Measurements from ENCODE around the gene SORBS1. TPM values are rescaled to one million over a fixed set of nuclear protein-coding genes. Genes with fewer than 3 reads are reported as not detected.
"Not testable (repeated sequence)": the region's sequence is repeated elsewhere in the genome, so short reads cannot be mapped to it uniquely, and the experiment has no call there.

The SORBS1 gene
- polyA plus RNA-seq, 3 donors from 2014 or later = 0.33 to 1.8 (median 0.82) TPM

- Mint-ChIP-seq H3K36me3 (no peaks in the 10 kb centered on the region), H3K4me1 (no peaks in the 10 kb centered on the region)
- DNase-seq = no peak
These were observed 85.2 kb downstream of the SORBS1 start for GRCh38 chr10:95475827-95476468.

DNA sequence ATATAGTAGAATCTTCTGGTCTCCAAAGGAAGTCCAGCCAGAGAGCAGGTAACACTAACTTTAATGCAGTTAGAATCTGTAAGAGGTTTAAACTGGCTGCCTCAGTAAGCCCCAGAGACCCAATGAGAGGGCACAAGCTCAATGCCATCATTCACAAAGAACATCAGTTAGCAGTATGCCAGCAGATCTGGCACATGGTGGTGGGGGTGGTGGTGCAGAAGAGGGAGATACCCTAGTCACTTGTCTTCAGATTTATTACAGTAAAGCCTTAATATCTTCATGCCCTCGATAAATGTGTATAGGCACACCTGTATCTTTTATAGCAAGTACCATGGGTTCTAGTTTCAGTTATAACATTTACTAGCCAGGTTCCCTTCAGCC lies 86.2 kb downstream of the SORBS1 start:
- Mint-ChIP-seq H3K27me3 (ENCODE audit: low read depth in 3 of 3) (peaks cover 1 to 3% (median 2%) of the 10 kb centered on the region in 3 donors), H3K9me3 (no peaks in the 10 kb centered on the region), H3K27ac (no peak overlapping the region), H3K4me3 (no peak overlapping the region), H3K36me3 (no peaks in the 10 kb centered on the region), H3K4me1 (no peaks in the 10 kb centered on the region)
- no peak for DNase-seq

More at GRCh38 chr10:95475827-95476468, 85.2 kb downstream of the SORBS1 start:
- Mint-ChIP-seq H3K27ac (no peak overlapping the region), H3K9me3 (no peaks in the 10 kb centered on the region), H3K27me3 (ENCODE audit: low read depth in 3 of 3) (peaks cover 1 to 3% (median 2%) of the 10 kb centered on the region in 3 donors), H3K4me3 (no peak overlapping the region)

DNA sequence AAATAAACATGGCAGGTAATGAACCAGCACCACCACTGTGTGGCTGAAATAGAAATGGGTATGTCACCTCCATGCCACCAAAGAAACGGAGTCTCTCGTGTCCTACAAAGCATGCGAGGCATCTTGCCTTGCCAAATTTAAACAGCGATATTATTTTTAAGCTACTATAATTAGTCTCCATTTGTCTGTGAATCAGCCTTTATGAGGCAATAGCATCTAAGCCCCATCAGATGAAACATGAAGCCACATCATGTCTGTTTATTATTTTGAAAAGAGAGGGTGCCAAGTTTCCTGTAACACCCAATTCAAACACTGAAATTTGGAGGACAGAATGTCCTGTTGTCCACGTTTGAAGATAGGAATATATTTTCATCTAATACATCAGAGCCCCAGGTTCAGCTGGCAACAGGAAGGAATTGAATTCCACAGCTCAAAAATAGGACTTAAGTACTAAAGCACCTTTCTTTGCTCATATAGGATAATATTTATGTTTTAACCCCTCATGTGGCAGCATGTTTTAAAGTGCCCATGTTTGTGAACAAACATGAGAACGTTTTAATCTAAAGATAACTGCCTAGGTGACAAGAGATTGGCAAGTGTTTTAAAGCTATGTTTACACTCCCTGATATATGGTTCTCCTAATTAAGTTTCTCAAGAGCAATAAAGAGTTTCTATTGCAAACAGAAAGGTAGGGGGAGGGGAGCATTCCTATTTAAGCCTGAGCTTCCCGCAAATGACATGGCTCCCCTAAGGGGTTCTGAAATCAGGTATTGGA lies 86.8 kb downstream of the SORBS1 start:
- no peaks in the 10 kb centered on the region for H3K9me3 Mint-ChIP-seq
- H3K27ac Mint-ChIP-seq = no peak overlapping the region
- H3K27me3 Mint-ChIP-seq (ENCODE audit: low read depth in 3 of 3) = peaks cover 1 to 3% (median 2%) of the 10 kb centered on the region in 3 donors
- no peak for DNase-seq
- H3K4me1 Mint-ChIP-seq = no peaks in the 10 kb centered on the region
- H3K36me3 Mint-ChIP-seq = no peaks in the 10 kb centered on the region
- H3K4me3 Mint-ChIP-seq = no peak overlapping the region

DNA sequence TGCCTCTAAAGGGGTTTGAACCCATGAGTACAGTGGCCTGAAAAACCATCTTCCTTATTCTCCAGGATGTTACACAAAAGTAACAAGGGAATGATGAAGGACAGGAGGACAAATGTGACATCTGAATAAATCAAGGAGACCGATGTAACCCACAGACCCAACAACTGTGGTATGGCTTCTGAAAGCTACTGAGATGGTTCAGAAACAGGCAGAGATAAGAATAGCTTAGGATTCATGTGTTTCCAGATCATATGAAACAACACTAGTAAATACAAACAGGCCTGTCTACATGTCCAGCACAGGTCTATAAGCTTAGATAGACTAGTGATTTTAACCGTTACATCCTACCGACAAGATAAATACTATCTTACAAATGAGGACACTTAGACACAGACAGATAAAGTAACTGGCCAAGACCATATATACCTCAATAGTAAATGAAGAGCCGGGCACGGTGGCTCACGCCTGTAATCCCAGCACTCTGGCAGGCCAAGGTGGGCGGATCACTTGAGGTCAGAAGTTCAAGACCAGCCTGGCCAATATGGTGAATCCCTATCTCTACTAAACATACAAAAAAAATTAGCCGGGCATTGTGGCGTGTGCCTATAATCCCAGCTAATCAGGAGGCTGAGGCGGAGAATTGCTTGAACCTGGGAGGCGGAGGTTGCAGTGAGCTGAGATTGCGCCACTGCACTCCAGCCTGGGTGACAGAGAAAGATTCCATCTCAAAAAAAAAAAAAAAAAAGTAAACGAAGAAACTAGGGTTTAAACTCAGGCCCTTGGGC lies 88.7 kb downstream of the SORBS1 start:
- no peak overlapping the region for H3K4me3 Mint-ChIP-seq
- H3K36me3 Mint-ChIP-seq = no peaks in the 10 kb centered on the region
- peaks cover 3 to 7% (median 3%) of the 10 kb centered on the region in 3 donors for H3K27me3 Mint-ChIP-seq (ENCODE audit: low read depth in 3 of 3)
- H3K27ac Mint-ChIP-seq = no peak overlapping the region
- peaks cover 0 to under 1% of the 10 kb centered on the region in 2 donors for H3K4me1 Mint-ChIP-seq
- no peak for DNase-seq
- H3K9me3 Mint-ChIP-seq = no peaks in the 10 kb centered on the region

DNA sequence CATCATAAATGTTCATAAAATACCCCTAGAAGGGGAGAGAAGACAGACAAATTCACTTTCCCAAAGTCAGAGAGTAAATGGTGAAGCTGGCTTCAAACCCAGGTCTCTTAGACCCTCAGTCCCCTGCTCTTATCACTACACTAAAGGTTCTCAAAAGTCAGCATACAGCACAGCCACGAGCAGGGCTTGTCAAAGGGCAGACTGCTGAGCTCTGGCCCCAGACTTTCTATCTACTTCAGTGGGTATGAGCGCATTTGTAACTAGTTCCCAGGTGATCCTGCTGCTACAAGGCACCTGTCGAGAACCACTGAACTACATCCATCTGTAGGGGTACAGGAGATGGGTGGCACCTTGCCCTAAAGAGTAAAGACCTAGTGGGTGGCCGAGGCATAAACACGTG lies 91.5 kb downstream of the SORBS1 start:
- no peaks in the 10 kb centered on the region for H3K9me3 Mint-ChIP-seq
- H3K4me3 Mint-ChIP-seq = no peak overlapping the region
- no peaks in the 10 kb centered on the region for H3K36me3 Mint-ChIP-seq
- H3K27ac Mint-ChIP-seq = no peak overlapping the region
- DNase-seq = no peak
- peaks cover 3 to 10% of the 10 kb centered on the region in 2 donors for H3K4me1 Mint-ChIP-seq
- peaks cover 5 to 8% (median 5%) of the 10 kb centered on the region in 3 donors for H3K27me3 Mint-ChIP-seq (ENCODE audit: low read depth in 3 of 3)

DNA sequence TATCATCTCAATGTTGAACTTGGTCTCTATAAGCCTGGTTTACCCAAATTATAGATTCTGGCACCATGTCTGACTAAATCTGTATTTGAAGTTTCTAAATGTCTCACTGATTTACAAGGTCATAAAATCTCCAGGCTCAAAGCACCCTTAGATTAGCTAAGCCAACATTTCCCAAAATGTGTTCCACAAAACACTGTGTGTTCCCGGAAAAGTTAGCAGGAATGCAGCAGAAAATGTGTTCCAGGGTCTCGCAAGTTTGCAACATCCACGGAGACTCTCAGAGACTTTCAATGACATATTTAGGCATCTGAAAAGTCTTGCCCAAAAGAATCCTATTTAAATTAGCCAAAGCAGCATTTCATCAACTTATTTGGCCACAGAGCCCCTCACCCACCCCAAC lies 91.9 kb downstream of the SORBS1 start:
- DNase-seq = no peak
- H3K9me3 Mint-ChIP-seq = no peaks in the 10 kb centered on the region
- H3K27ac Mint-ChIP-seq = no peak overlapping the region
- H3K4me3 Mint-ChIP-seq = no peak overlapping the region
- H3K27me3 Mint-ChIP-seq (ENCODE audit: low read depth in 3 of 3) = peaks cover 5 to 8% (median 6%) of the 10 kb centered on the region in 3 donors
- H3K36me3 Mint-ChIP-seq = no peaks in the 10 kb centered on the region
- peaks cover 3 to 10% of the 10 kb centered on the region in 2 donors for H3K4me1 Mint-ChIP-seq

DNA sequence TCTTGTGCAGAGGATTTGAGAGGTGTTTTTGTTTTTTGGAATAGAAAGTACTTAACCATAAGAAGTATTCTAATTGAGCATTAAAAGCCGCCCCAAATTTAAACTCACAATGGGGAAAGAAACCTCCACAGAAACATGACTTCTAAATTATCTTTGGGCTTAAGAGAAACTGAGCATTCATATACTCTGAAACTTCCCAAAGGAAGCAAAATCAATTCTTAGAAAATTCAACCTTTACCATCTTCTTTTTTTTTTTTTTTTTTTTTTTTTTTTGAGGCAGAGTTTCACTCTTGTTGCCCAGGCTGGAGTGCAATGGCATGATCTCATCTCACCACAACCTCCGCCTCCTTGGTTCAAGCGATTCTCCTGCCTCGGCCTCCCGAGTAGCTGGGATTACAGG lies 93.5 kb downstream of the SORBS1 start:
- H3K36me3 Mint-ChIP-seq; H3K27ac Mint-ChIP-seq; H3K4me1 Mint-ChIP-seq; DNase-seq; H3K27me3 Mint-ChIP-seq (ENCODE audit: low read depth in 3 of 3); H3K9me3 Mint-ChIP-seq; H3K4me3 Mint-ChIP-seq: not testable (repeated sequence)

GRCh38 chr10:95467162-95467599 lies 94.0 kb downstream of the SORBS1 start:
- no peak for DNase-seq
- no peaks in the 10 kb centered on the region for H3K36me3 Mint-ChIP-seq
- no peak overlapping the region for H3K27ac Mint-ChIP-seq
- H3K27me3 Mint-ChIP-seq (ENCODE audit: low read depth in 3 of 3) = peaks cover 4 to 8% (median 7%) of the 10 kb centered on the region in 3 donors
- no peak overlapping the region for H3K4me3 Mint-ChIP-seq
- peaks cover 3 to 10% of the 10 kb centered on the region in 2 donors for H3K4me1 Mint-ChIP-seq
- no peaks in the 10 kb centered on the region for H3K9me3 Mint-ChIP-seq

- Mint-ChIP-seq H3K36me3 (no peaks in the 10 kb centered on the region), H3K9me3 (no peaks in the 10 kb centered on the region), H3K4me1 (peaks cover 3 to 10% of the 10 kb centered on the region in 2 donors), H3K27me3 (ENCODE audit: low read depth in 3 of 3) (peaks cover 4 to 7% (median 6%) of the 10 kb centered on the region in 3 donors), H3K27ac (no peak overlapping the region), H3K4me3 (no peak overlapping the region)
- no peak for DNase-seq
These were observed 94.7 kb downstream of the SORBS1 start for GRCh38 chr10:95466436-95466835.

GRCh38 chr10:95464280-95464679 lies 96.9 kb downstream of the SORBS1 start:
- no peaks in the 10 kb centered on the region for H3K9me3 Mint-ChIP-seq
- no peaks in the 10 kb centered on the region for H3K36me3 Mint-ChIP-seq
- H3K27ac Mint-ChIP-seq = no peak overlapping the region
- no peak overlapping the region for H3K4me3 Mint-ChIP-seq
- peaks cover 3 to 10% of the 10 kb centered on the region in 2 donors for H3K4me1 Mint-ChIP-seq
- peaks cover 4 to 6% (median 5%) of the 10 kb centered on the region in 3 donors for H3K27me3 Mint-ChIP-seq (ENCODE audit: low read depth in 3 of 3)
- DNase-seq = no peak

GRCh38 chr10:95462740-95463667 lies 98.2 kb downstream of the SORBS1 start:
- H3K9me3 Mint-ChIP-seq = no peaks in the 10 kb centered on the region
- H3K27ac Mint-ChIP-seq = no peak overlapping the region
- H3K27me3 Mint-ChIP-seq (ENCODE audit: low read depth in 3 of 3) = peaks cover 2 to 5% (median 3%) of the 10 kb centered on the region in 3 donors
- H3K36me3 Mint-ChIP-seq = no peaks in the 10 kb centered on the region
- H3K4me1 Mint-ChIP-seq = peaks cover 3 to 10% of the 10 kb centered on the region in 2 donors
- DNase-seq = no peak
- no peak overlapping the region for H3K4me3 Mint-ChIP-seq

GRCh38 chr10:95461611-95462010 lies 99.6 kb downstream of the SORBS1 start:
- Mint-ChIP-seq H3K27me3 (ENCODE audit: low read depth in 3 of 3) (peaks cover 2 to 5% (median 3%) of the 10 kb centered on the region in 3 donors), H3K36me3 (no peaks in the 10 kb centered on the region), H3K27ac (no peak overlapping the region), H3K9me3 (no peaks in the 10 kb centered on the region), H3K4me3 (no peak overlapping the region), H3K4me1 (peaks cover 2 to 4% of the 10 kb centered on the region in 2 donors)
- no peak for DNase-seq

DNA sequence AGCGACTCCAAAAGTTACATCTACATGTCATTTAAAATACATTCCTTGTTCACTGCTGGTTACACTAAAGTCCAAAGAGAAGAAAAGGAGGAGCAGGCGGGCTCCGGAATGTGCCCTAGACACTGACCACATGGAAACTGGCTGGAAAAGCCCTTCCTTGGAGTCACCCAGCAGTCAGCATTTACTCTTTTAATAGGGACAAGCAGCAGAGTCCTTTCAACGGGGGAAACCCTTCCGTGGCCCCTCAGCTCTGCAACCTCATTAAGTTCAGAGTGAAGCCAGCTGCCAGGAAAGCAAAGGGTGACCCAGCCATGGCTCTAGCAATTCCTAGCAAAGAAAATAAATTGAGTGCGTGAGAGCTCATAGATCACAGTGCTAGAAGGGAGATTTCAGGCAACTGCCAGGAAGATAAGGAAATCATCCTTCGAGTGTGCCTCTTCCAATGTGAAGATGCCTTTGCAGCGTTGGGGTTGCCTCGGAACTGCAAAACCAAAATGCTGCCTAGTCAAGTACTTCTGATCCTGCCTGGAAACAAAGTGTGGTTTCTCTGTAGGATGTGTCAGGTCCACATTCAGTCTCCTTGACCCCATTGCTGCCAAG lies 101.6 kb downstream of the SORBS1 start:
- no peaks in the 10 kb centered on the region for H3K9me3 Mint-ChIP-seq
- H3K27ac Mint-ChIP-seq = no peak overlapping the region

More for the DNA sequence above, 101.6 kb downstream of the SORBS1 start:
- H3K4me3 Mint-ChIP-seq = no peak overlapping the region
- H3K36me3 Mint-ChIP-seq = no peaks in the 10 kb centered on the region
- DNase-seq = no peak
- H3K4me1 Mint-ChIP-seq = no peaks in the 10 kb centered on the region
- peaks cover 0 to 3% (median 2%) of the 10 kb centered on the region in 3 donors for H3K27me3 Mint-ChIP-seq (ENCODE audit: low read depth in 3 of 3)
